OCI-LY7 (cell line): Measurements from ENCODE around the gene KIF20A.

ENCODE experiments used
- CTCF ChIP-seq: fragments of 200-600 bp; sonication (generic); conservative IDR thresholded peaks from 2 replicates; pipeline ENCODE4 v1.5.1; 2014; ENCODE audit warnings: mild to moderate bottlenecking, antibody characterized with exemption, low read length, moderate library complexity, mixed read lengths
- EZH2phosphoT487 ChIP-seq: fragments of 200-600 bp; sonication (generic); IDR thresholded peaks from 2 replicates; pipeline ENCODE4 v1.6.1; 2018; ENCODE audit warnings: low read depth, borderline replicate concordance, mild to moderate bottlenecking, mixed run types, antibody characterized with exemption, low read length, moderate library complexity, mixed read lengths

- TF ChIP-seq CTCF (no peak), EZH2phosphoT487 (no peak)
These were observed 884 bp upstream of the KIF20A start for GRCh38 chr5:138177941-138178515.
